Endothelial cell of umbilical vein (primary cell): Measurements from ENCODE around the gene ZDBF2. TPM values are rescaled to one million over a fixed set of nuclear protein-coding genes. Genes with fewer than 3 reads are reported as not detected.

ENCODE experiments used
- BruUV-seq: library from RNA; stranded (reverse); fragments of 400-500 nt; replicated peaks from 2 replicates; lab custom pipeline; 2021; lab: Mats Ljungman, UMichigan
- CTCF ChIA-PET: fragments of 300-600, 350-600 bp; sonication (Branson Sonifier 250); formaldehyde crosslinking; loops from one replicate; lab custom pipeline; 2021; ENCODE audit warnings: antibody characterized with exemption, inconsistent platforms; lab: Charles Lee
- POLR2A ChIA-PET: fragments of 300-600, 350-600 bp; sonication (Branson Sonifier 250); formaldehyde crosslinking; loops from one replicate; lab custom pipeline; 2021; ENCODE audit warnings: antibody characterized with exemption, inconsistent platforms; lab: Charles Lee
- DNase-seq: peaks from one replicate; pipeline ENCODE4 v3.0.0-alpha.2; 2011; ENCODE audit warnings: low read depth, low spot score
- FAIRE-seq: peaks from 2 replicates; lab custom pipeline; 2011; peaks lifted over from hg19 to GRCh38; lab: Jason Lieb, UNC
- H2AFZ ChIP-seq: 2 replicates; pipeline ENCODE4 v1.6.0; 2012; ENCODE audit warnings: low read depth, low read length, control low read depth, inconsistent platforms
- H3K27ac ChIP-seq: 2 replicates; pipeline ENCODE4 v1.5.1; 2011; ENCODE audit warnings: low read depth, mild to moderate bottlenecking, control low read depth, low read length, moderate library complexity; ENCODE audit not compliant: insufficient read depth
- H3K27me3 ChIP-seq, 2 experiments: 2 replicates each; pipeline versions ENCODE4 v1.6.0 to v1.6.1; 2011; ENCODE audit warnings: low read length in 2 of 2, mixed read lengths in 1 of 2; ENCODE audit not compliant: control insufficient read depth in 2 of 2, insufficient read depth in 2 of 2
- H3K36me3 ChIP-seq, 2 experiments: 2 replicates in 1 of 2; 3 replicates in 1 of 2; pipeline ENCODE4 v1.5.1; 2011; ENCODE audit warnings: low read length in 2 of 2, mild to moderate bottlenecking in 1 of 2, moderate library complexity in 1 of 2; ENCODE audit not compliant: control insufficient read depth in 2 of 2, insufficient read depth in 2 of 2; ENCODE audit errors: extremely low read depth in 1 of 2
- H3K4me1 ChIP-seq: 3 replicates; pipeline ENCODE4 v1.5.1; 2011; ENCODE audit warnings: mild to moderate bottlenecking, low read length; ENCODE audit not compliant: control insufficient read depth, insufficient read depth; ENCODE audit errors: extremely low read depth
- H3K4me2 ChIP-seq: 2 replicates; pipeline ENCODE4 v1.6.1; 2011; ENCODE audit warnings: low read length, control low read depth, mixed read lengths; ENCODE audit not compliant: insufficient read depth
- H3K4me3 ChIP-seq, 3 experiments: fragments of 200-600 bp in 1 of 3; sonication (generic), shearing (Covaris generic) in 1 of 3; replicated peaks in 1 of 3; 2 replicates each; pipeline ENCODE4 v1.5.1; 2011 to 2016; ENCODE audit warnings: control low read depth in 3 of 3, low read length in 3 of 3, mild to moderate bottlenecking in 2 of 3, inconsistent platforms in 1 of 3, low read depth in 1 of 3, moderate library complexity in 1 of 3; ENCODE audit not compliant: insufficient read depth in 1 of 3
- H3K79me2 ChIP-seq: 2 replicates; pipeline ENCODE4 v1.6.0; 2012; ENCODE audit warnings: low read length, inconsistent platforms; ENCODE audit not compliant: control insufficient read depth, insufficient read depth
- H3K9ac ChIP-seq: replicated peaks from 2 replicates; pipeline ENCODE3; 2011; ENCODE audit warnings: low read length, control low read depth; ENCODE audit not compliant: insufficient read depth; ENCODE audit errors: extremely low read depth
- H3K9me1 ChIP-seq: replicated peaks from 3 replicates; pipeline ENCODE4 v1.6.0; 2011; ENCODE audit warnings: mild to moderate bottlenecking, low read length; ENCODE audit not compliant: control insufficient read depth, insufficient read depth; ENCODE audit errors: extremely low read depth
- H3K9me3 ChIP-seq: replicated peaks from 2 replicates; pipeline ENCODE4 v1.5.1; 2012; ENCODE audit warnings: low read length, inconsistent platforms; ENCODE audit not compliant: control insufficient read depth, insufficient read depth
- H4K20me1 ChIP-seq: replicated peaks from 2 replicates; pipeline ENCODE3; 2011; ENCODE audit warnings: mild to moderate bottlenecking, low read length; ENCODE audit not compliant: control insufficient read depth, insufficient read depth; ENCODE audit errors: extremely low read depth
- FOS ChIP-seq: IDR thresholded peaks from 2 replicates; pipeline ENCODE4 v1.6.1; 2011; ENCODE audit warnings: mild to moderate bottlenecking, low read length, moderate library complexity, borderline replicate concordance; ENCODE audit not compliant: insufficient read depth
- GATA2 ChIP-seq: IDR thresholded peaks from 2 replicates; pipeline ENCODE4 v1.7.0; 2011; ENCODE audit warnings: low read depth, mild to moderate bottlenecking, moderate library complexity, mixed read lengths, low read length; ENCODE audit not compliant: insufficient read length, insufficient read depth
- JUN ChIP-seq: IDR thresholded peaks from 2 replicates; pipeline ENCODE4 v1.6.1; 2011; ENCODE audit warnings: borderline replicate concordance, low read depth; ENCODE audit not compliant: insufficient read length, insufficient read depth
- POLR2A ChIP-seq: IDR thresholded peaks from 2 replicates; pipeline ENCODE4 v1.6.1; 2012; ENCODE audit warnings: low read depth, mild to moderate bottlenecking, control low read depth, low read length
- POLR2AphosphoS5 ChIP-seq: IDR thresholded peaks from 2 replicates; pipeline ENCODE4 v1.6.1; 2012; ENCODE audit warnings: low read depth, mild to moderate bottlenecking, control low read depth, low read length, moderate library complexity; ENCODE audit not compliant: insufficient read depth
- dilution Hi-C: fragments of 300-500 bp; cut with MboI; formaldehyde crosslinking; loops from one replicate; pipeline ENCODE4 v1.15.0; 2019; ENCODE audit warnings: low sequenced_read_pairs; ENCODE audit not compliant: extremely low pct_ligation_motif_present
- intact Hi-C: fragments of 100-400 bp; cut with micrococcal nuclease; formaldehyde crosslinking; loops from one replicate; pipeline ENCODE4 v1.10.0; 2022
- polyA plus RNA-seq, 4 experiments: library from polyadenylated mRNA; depleted of rRNA in 3 of 4; stranded (reverse) in 3 of 4; unstranded in 1 of 4; fragments of >200 nt; gene quantifications; 2 replicates each; pipeline versions ENCODE4 v1.2.1 to v1.2.3, GENCODE V29; 2011 to 2012; ENCODE audit warnings: missing spikeins in 1 of 4
- total RNA-seq: library from RNA; stranded (reverse); gene quantifications from 2 replicates; pipeline ENCODE4 v1.2.3, GENCODE V29; 2021
- TF ChIP-seq, protein P1 (sequence below), 2 donors: IDR thresholded peaks; 1 replicate in 1 of 2; 2 replicates in 1 of 2; pipeline ENCODE4 v1.5.1; 2011; ENCODE audit warnings: low read length in 2 of 2, mild to moderate bottlenecking in 2 of 2, moderate library complexity in 2 of 2, control low read depth in 1 of 2, inconsistent platforms in 1 of 2, low read depth in 1 of 2; ENCODE audit not compliant: insufficient read depth in 1 of 2; ENCODE audit errors: extremely low read depth in 1 of 2

ZDBF2 gene
- total and polyA plus RNA-seq, 2 donors (not counting 3 experiments of a cell fraction or from before 2014, with no cell fraction given): 1.3 to 9.6 TPM

DNA sequence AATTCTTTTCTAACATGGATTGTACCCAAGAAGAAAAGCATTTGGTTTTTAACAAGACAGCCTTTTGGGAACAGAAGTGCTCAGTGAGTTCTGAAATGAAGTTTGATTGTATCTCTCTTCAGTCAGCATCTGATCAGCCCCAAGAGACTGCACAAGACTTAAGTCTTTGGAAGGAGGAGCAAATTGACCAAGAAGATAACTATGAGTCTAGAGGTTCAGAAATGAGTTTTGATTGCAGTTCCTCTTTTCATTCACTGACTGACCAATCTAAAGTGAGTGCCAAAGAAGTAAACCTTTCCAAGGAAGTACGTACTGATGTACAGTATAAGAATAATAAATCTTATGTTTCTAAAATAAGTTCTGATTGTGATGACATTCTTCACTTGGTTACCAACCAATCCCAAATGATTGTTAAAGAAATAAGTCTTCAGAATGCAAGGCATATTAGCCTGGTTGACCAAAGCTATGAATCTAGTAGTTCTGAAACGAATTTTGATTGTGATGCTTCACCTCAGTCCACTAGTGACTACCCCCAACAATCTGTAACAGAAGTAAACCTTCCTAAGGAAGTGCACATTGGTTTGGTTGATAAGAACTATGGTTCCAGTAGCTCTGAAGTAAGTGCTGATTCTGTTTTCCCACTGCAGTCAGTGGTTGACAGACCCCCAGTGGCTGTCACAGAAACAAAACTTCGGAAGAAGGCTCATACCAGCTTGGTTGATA lies 31.2 kb downstream of the ZDBF2 start:
- intact Hi-C loops: loop anchor here (10.0 kb wide), 1 partner anchor 139 kb away; the partner anchor contains the start of gene ADAM23
- no TSS peak for BruUV-seq
- TF ChIP-seq, protein P1, sequence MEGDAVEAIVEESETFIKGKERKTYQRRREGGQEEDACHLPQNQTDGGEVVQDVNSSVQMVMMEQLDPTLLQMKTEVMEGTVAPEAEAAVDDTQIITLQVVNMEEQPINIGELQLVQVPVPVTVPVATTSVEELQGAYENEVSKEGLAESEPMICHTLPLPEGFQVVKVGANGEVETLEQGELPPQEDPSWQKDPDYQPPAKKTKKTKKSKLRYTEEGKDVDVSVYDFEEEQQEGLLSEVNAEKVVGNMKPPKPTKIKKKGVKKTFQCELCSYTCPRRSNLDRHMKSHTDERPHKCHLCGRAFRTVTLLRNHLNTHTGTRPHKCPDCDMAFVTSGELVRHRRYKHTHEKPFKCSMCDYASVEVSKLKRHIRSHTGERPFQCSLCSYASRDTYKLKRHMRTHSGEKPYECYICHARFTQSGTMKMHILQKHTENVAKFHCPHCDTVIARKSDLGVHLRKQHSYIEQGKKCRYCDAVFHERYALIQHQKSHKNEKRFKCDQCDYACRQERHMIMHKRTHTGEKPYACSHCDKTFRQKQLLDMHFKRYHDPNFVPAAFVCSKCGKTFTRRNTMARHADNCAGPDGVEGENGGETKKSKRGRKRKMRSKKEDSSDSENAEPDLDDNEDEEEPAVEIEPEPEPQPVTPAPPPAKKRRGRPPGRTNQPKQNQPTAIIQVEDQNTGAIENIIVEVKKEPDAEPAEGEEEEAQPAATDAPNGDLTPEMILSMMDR (IDR thresholded peaks at IDR 0.05; ENCODE audit: extremely low read depth in 1 of 2, insufficient read depth in 1 of 2, low read depth in 1 of 2, low read length in 2 of 2): no peak
- TF ChIP-seq POLR2A (no peak), JUN (no peak), FOS (no peak), POLR2AphosphoS5 (no peak), GATA2 (no peak)
- dilution Hi-C loops: no loop called here
- Histone ChIP-seq H4K20me1 (no peaks in the 10 kb centered on the region), H3K4me1 (peaks cover 11% of the 10 kb centered on the region), H3K4me2 (no peak overlapping the region), H2AFZ (no peak overlapping the region), H3K9me1 (no peaks in the 10 kb centered on the region), H3K79me2 (no peaks in the 10 kb centered on the region), H3K27ac (no peak overlapping the region), H3K27me3 (peaks cover 0 to 12% of the 10 kb centered on the region in 2 experiments), H3K4me3 (no peak overlapping the region), H3K9me3 (no peaks in the 10 kb centered on the region), H3K36me3 (no peaks in the 10 kb centered on the region), H3K9ac (no peak overlapping the region)
- FAIRE-seq (no peak), DNase-seq (no peak)
- ChIA-PET POLR2A (no interaction called here), CTCF (no interaction called here)
